ENCODE results near the gene SHISA6.

Gene SHISA6

GRCh38 chr17:11458279-11458678 is 217.3 kb downstream of the SHISA6 start:
- DNase-seq (ENCODE audit: low spot score): no peak

GRCh38 chr17:11459861-11460331 is 218.9 kb downstream of the SHISA6 start:
- DNase-seq (ENCODE audit: low spot score): no peak

GRCh38 chr17:11461993-11462548 is 221.1 kb downstream of the SHISA6 start:
- DNase-seq (ENCODE audit: low spot score): no peak

DNA sequence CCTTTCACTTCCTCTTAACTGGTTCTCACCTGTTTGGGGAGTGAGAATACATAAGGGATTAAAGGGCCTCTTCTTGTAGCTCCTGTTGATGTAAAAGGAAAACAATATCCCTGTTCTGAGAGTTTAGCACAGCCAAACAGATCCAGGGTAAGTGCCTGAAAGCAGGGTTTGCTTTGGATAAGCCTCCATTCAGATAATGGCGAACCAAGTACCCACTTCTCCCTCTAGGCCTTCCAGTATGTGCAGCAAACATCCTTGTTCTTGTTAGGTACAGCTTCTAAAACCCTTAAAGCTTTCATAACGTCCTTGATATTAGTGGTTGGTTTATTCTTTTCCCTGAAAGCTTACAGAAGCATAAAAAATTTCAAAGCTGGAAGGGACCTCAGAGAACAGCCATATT is 226.6 kb downstream of the SHISA6 start:
- no peak for DNase-seq (ENCODE audit: low spot score)

- DNase-seq (ENCODE audit: low spot score): no peak
Measured at GRCh38 chr17:11485336-11486100, 244.5 kb downstream of the SHISA6 start.

GRCh38 chr17:11486101-11486867 is 245.3 kb downstream of the SHISA6 start:
- DNase-seq (ENCODE audit: low spot score): no peak

DNA sequence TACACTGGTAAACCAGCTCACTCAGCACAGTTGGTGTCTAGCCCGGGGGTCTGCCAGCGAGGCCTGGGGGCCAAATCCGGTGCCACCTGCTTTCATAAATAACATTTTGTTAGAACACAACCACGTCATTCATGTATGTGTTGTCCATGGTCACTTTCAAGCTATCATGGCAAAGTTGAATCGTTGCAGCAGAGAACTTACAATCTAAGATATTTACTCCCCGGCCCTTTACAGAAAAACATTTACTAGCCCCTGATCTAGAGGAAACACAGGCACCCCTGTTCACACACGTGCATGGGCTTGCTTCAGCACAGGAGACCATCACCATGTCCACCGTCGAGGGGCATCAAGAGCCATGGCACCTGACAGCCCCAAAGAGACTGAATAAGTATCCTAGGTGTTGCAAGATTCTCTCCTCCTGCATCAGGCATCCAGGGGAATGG is 245.9 kb downstream of the SHISA6 start:
- no peak for DNase-seq (ENCODE audit: low spot score)

DNA sequence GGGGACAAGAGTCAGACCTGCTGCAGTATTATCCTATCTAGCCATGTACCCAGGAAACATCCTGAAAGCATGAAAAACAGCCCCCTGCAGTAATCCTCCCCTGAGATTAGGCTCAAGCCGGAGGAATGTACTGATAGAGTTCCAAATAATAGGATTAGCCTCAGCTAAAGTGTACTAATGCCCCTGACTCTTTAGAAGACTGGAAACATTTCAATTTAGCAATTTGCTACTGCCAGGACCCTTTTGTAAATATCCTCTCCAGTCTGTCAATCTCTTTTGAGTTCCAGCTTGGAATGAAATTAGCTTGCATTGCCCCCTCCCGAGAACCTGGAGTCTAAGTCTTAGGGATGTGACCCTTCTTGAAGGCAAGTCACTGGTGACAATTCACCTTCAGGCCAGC is 246.5 kb downstream of the SHISA6 start:
- no peak for DNase-seq (ENCODE audit: low spot score)

GRCh38 chr17:11488407-11488806 is 247.4 kb downstream of the SHISA6 start:
- no peak for DNase-seq (ENCODE audit: low spot score)

GRCh38 chr17:11490171-11490755 is 249.2 kb downstream of the SHISA6 start:
- DNase-seq (ENCODE audit: low spot score): no peak

- no peak for DNase-seq (ENCODE audit: low spot score)
Measured at GRCh38 chr17:11492511-11492910, 251.5 kb downstream of the SHISA6 start.

- no peak for DNase-seq (ENCODE audit: low spot score)
Measured at GRCh38 chr17:11493936-11494335, 252.9 kb downstream of the SHISA6 start.

DNA sequence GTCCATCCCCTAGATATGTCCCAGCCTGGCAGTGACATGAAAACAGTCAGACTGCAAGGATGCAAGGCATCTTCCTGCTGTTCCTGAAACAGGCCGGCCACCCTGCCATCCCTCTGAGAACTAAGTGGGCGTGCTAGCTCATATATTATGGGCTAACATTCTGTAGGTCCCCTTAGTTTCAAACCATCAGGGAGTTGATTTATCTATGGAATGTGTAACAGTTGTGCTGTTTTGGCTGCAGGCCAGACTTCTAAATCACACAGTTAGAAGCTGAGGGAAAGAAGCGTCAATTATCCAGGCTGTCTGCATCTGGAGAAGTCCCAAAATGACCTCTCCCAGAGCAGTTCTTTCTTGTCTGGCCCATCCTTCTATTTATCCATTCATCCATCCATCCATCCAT is 254.6 kb downstream of the SHISA6 start:
- no peak for DNase-seq (ENCODE audit: low spot score)

DNA sequence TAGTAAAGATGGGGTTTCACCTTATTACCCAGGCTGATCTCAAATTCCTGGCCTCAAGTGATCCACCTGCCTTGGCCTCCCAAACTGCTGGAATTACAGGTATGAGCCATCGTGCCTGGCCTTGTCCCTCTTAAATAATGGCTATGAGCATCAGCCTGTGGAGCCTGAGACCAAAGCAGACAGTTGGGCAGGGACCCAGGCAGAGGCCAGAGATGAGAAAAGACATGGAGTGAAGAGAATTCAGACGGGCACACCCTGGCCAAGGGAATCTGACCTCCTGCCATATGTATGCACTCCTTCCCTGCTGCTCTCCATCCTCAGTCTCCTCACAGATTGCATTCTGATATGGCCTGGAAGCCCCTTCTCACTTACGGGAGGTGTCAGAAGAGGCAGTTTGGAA is 258.9 kb downstream of the SHISA6 start:
- no peak for DNase-seq (ENCODE audit: low spot score)

GRCh38 chr17:11503308-11504035 is 262.5 kb downstream of the SHISA6 start:
- no peak for DNase-seq (ENCODE audit: low spot score)

DNA sequence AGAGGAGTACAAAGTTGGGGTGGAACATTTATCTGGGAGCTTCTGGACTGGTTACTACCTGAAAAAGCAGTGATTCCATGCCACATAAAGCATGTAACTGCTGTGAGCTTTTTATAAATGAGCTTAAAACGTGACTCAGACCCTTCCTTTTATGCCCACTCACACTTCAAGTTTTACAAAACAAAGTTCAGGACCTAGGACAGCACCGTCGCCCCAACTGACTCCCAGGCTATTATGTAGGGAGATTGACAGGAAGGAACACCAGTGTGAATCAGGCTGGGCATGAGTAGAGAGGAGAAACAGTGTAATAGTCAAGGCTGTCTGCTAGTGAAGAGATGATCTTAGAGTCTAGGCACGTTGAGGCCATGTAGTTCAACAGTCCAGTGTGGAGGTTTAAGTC is 265.6 kb downstream of the SHISA6 start:
- no peak for DNase-seq (ENCODE audit: low spot score)

DNA sequence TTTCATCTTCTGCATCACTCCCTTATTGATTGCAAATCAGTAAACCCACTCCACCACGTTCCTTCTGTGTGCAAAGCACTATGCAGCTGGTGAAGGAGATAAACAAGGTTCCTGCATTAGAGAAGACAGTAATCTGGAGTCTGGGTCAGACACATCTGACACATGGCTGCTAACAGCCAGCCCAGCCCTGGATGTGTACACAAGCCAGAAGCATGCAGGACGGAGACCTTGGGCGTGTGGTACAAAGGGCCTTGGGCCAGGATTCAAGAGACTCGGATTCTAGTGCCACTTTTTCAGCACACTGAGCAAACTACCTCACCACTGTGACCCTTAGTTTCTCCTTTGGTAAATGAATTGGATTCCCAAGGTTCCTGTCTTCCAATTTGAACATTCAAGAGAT is 270.7 kb downstream of the SHISA6 start:
- no peak for DNase-seq (ENCODE audit: low spot score)

DNA sequence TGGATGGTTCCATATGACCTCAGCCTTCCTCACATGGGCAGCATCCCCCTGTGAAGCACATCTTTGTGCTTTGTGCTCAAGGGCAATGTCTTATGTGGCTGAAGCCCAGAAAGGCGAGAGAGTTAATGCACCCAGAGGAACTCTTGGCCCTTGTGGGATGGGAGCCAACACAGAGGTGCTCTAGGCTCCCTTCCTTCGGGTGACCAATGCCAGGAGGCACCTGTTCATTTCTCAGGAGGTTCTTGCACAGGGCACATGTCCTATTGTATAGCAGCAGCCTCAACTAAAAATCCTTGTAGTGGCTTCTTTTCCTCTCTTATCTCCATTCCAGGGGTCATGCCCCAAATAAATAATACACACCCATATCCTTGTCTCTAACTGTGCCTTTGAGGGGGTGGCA is 273.6 kb downstream of the SHISA6 start:
- DNase-seq (ENCODE audit: low spot score): no peak

- DNase-seq (ENCODE audit: low spot score): no peak
Measured at GRCh38 chr17:11514981-11515680, 274.1 kb downstream of the SHISA6 start.

DNA sequence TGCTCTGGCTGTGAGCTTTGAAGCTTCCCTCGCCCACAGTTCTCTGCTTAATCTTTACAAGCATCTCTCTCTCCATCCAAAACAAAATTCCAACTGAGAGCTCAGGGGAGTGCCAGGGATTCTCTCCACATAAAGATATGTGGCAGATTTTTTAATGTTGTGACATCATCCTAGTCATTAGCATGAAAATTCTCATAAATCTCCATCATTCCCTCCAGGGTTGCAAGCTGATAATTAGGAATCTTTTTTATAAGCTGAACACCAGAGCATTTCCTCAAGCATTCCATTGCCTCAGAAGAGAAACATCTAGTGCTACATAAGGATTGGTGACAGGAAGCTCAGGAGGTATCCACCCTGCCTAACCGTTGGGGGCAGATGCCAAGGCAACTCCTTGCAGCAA is 274.9 kb downstream of the SHISA6 start:
- DNase-seq (ENCODE audit: low spot score): no peak

DNA sequence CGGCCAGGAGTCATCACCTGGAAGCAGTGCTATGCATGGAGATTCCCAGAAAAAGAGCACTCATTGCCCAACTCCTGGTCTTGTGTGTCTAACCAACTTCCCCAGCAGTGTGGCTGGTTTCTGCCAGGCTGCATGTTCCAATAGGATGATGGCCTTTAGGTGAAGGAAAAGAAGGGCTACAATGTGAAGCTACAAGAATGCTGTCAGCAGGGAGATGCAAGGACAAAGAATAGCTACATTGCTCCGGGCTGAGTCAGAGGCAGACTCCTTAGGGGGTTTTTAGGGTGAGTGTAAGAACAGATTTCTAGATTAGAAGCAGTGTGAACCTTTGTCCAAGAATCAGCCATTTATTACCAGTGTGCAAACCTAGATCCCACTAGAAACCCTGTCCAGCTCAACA is 294.2 kb downstream of the SHISA6 start:
- DNase-seq (ENCODE audit: low spot score): no peak

Measured in COLO829 (cell line).